ENCODE data around the gene RBM42.
"Not testable (repeated sequence)": the region's sequence is repeated elsewhere in the genome, so short reads cannot be mapped to it uniquely, and the experiment has no call there.

The RBM42 gene

DNA sequence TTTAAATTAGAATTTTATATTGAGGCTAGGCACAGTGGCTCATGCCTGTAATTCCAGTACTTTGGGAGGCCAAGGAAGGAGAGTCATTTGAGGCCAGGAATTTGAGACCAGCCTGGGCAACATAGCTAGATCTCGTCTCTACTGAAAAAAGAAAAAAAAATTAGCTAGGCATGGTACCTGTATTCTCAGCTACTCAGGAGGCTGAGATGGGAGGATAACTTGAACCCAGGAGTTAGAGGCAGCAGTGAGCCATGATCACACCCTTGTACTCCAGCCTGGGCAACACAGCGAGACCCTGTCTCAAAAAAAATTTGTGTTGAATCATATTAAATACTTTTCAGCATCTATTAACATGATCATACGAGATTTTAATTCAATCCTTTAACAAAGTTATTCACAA is 38.0 kb upstream of the RBM42 start:
- no peak overlapping the region for H3K27ac ChIP-seq (ENCODE audit: poor library complexity, severe bottlenecking)
- TF ChIP-seq, protein P1, sequence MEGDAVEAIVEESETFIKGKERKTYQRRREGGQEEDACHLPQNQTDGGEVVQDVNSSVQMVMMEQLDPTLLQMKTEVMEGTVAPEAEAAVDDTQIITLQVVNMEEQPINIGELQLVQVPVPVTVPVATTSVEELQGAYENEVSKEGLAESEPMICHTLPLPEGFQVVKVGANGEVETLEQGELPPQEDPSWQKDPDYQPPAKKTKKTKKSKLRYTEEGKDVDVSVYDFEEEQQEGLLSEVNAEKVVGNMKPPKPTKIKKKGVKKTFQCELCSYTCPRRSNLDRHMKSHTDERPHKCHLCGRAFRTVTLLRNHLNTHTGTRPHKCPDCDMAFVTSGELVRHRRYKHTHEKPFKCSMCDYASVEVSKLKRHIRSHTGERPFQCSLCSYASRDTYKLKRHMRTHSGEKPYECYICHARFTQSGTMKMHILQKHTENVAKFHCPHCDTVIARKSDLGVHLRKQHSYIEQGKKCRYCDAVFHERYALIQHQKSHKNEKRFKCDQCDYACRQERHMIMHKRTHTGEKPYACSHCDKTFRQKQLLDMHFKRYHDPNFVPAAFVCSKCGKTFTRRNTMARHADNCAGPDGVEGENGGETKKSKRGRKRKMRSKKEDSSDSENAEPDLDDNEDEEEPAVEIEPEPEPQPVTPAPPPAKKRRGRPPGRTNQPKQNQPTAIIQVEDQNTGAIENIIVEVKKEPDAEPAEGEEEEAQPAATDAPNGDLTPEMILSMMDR (IDR thresholded peaks at IDR 0.05; ENCODE audit: poor library complexity, severe bottlenecking), result no peak
- ATAC-seq (ENCODE audit: low read depth), result no peak

GRCh38 chr19:35592226-35592625 is 36.6 kb upstream of the RBM42 start:
- no peaks in the 10 kb centered on the region for H3K36me3 ChIP-seq (ENCODE audit: low read depth)
- no peaks in the 10 kb centered on the region for H3K27me3 ChIP-seq (ENCODE audit: insufficient read depth, poor library complexity, severe bottlenecking)
- ATAC-seq (ENCODE audit: low read depth) (no peak), DNase-seq (ENCODE audit: low spot score) (no peak)
- H3K4me1 ChIP-seq (ENCODE audit: insufficient read depth, poor library complexity, severe bottlenecking), result no peaks in the 10 kb centered on the region
- TF ChIP-seq, protein P1 (IDR thresholded peaks at IDR 0.05; ENCODE audit: poor library complexity, severe bottlenecking), result peak; percentile 37
- no peak overlapping the region for H3K27ac ChIP-seq (ENCODE audit: poor library complexity, severe bottlenecking)
- no peak overlapping the region for H3K4me3 ChIP-seq (ENCODE audit: severe bottlenecking)
- no peaks in the 10 kb centered on the region for H3K9me3 ChIP-seq (ENCODE audit: severe bottlenecking)

More for the DNA sequence above, 38.0 kb upstream of the RBM42 start:
- no peak for DNase-seq (ENCODE audit: low spot score)
- Histone ChIP-seq H3K9me3 (ENCODE audit: severe bottlenecking) (no peaks in the 10 kb centered on the region), H3K36me3 (ENCODE audit: low read depth) (no peaks in the 10 kb centered on the region), H3K4me3 (ENCODE audit: severe bottlenecking) (no peak overlapping the region), H3K27me3 (ENCODE audit: insufficient read depth, poor library complexity, severe bottlenecking) (no peaks in the 10 kb centered on the region), H3K4me1 (ENCODE audit: insufficient read depth, poor library complexity, severe bottlenecking) (no peaks in the 10 kb centered on the region)

GRCh38 chr19:35595026-35595425 is 33.8 kb upstream of the RBM42 start:
- not testable (repeated sequence) for H3K9me3 ChIP-seq (ENCODE audit: severe bottlenecking); H3K36me3 ChIP-seq (ENCODE audit: low read depth); H3K4me1 ChIP-seq (ENCODE audit: insufficient read depth, poor library complexity, severe bottlenecking); DNase-seq (ENCODE audit: low spot score); ATAC-seq (ENCODE audit: low read depth); H3K4me3 ChIP-seq (ENCODE audit: severe bottlenecking); H3K27me3 ChIP-seq (ENCODE audit: insufficient read depth, poor library complexity, severe bottlenecking); H3K27ac ChIP-seq (ENCODE audit: poor library complexity, severe bottlenecking)

DNA sequence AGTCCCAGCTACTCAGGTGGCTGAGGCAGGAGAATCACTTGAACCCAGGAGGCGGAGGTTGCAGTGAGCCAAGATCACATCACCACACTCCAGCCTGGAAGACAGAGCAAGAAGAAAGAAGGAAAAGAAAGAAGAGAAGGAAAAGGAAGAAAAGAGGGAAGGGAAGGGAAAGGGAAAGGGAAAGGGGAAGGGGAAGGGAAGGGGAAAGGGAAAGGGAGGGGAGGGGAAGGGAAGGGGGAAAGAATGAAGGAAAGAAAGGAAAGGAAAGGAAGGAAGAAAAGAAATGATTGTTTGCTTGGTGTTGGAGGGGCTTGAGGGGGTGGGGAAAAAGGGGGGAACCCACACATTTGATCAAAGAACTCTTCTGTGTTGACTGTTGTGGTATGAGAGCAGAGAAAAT is 32.9 kb upstream of the RBM42 start:
- Histone ChIP-seq H3K27me3 (ENCODE audit: insufficient read depth, poor library complexity, severe bottlenecking) (no peaks in the 10 kb centered on the region), H3K4me3 (ENCODE audit: severe bottlenecking) (no peak overlapping the region), H3K4me1 (ENCODE audit: insufficient read depth, poor library complexity, severe bottlenecking) (no peaks in the 10 kb centered on the region), H3K36me3 (ENCODE audit: low read depth) (no peaks in the 10 kb centered on the region), H3K27ac (ENCODE audit: poor library complexity, severe bottlenecking) (no peak overlapping the region), H3K9me3 (ENCODE audit: severe bottlenecking) (no peaks in the 10 kb centered on the region)
- ATAC-seq (ENCODE audit: low read depth) (no peak), DNase-seq (ENCODE audit: low spot score) (no peak)
- TF ChIP-seq, protein P1 (IDR thresholded peaks at IDR 0.05; ENCODE audit: poor library complexity, severe bottlenecking), result no peak

- Histone ChIP-seq H3K9me3 (ENCODE audit: severe bottlenecking) (no peaks in the 10 kb centered on the region), H3K36me3 (ENCODE audit: low read depth) (no peaks in the 10 kb centered on the region), H3K4me1 (ENCODE audit: insufficient read depth, poor library complexity, severe bottlenecking) (no peaks in the 10 kb centered on the region), H3K27me3 (ENCODE audit: insufficient read depth, poor library complexity, severe bottlenecking) (no peaks in the 10 kb centered on the region), H3K4me3 (ENCODE audit: severe bottlenecking) (no peak overlapping the region), H3K27ac (ENCODE audit: poor library complexity, severe bottlenecking) (no peak overlapping the region)
- TF ChIP-seq, protein P1 (IDR thresholded peaks at IDR 0.05; ENCODE audit: poor library complexity, severe bottlenecking), result no peak
- ATAC-seq (ENCODE audit: low read depth) (no peak), DNase-seq (ENCODE audit: low spot score) (no peak)
Observed at GRCh38 chr19:35596366-35596999, 32.4 kb upstream of the RBM42 start.

Data from RWPE2 (cell line).